SU-DHL-6 (cell line): ENCODE results near the gene ACSL4.

Source experiments
- H2AFZ ChIP-seq: fragments of 200-600 bp; sonication (generic); 2 replicates; pipeline ENCODE4 v1.6.1; 2014; ENCODE audit warnings: low read depth, mild to moderate bottlenecking, moderate library complexity, mixed read lengths, antibody characterized with exemption, low read length; ENCODE audit not compliant: severe bottlenecking
- H3F3A ChIP-seq: fragments of 200-600 bp; shearing (Covaris generic); 2 replicates; pipeline ENCODE4 v1.6.0; 2016; ENCODE audit warnings: antibody characterized with exemption, mild to moderate bottlenecking; ENCODE audit not compliant: insufficient read depth
- H3K27ac ChIP-seq: fragments of 200-600 bp; sonication (generic); 2 replicates; pipeline ENCODE4 v1.5.1; 2016; ENCODE audit warnings: low read depth, mild to moderate bottlenecking, low read length, moderate library complexity, mixed read lengths
- H3K27me3 ChIP-seq: fragments of 200-600 bp; sonication (generic), shearing (Covaris generic); 2 replicates; pipeline ENCODE4 v1.6.0; 2014; ENCODE audit warnings: mild to moderate bottlenecking, low read length
- H3K36me3 ChIP-seq: fragments of 200-600 bp; sonication (generic); 2 replicates; pipeline ENCODE4 v1.6.1; 2014; ENCODE audit warnings: mild to moderate bottlenecking, low read length, mixed read lengths
- H3K4me2 ChIP-seq: fragments of 300-600, 200-600 bp; shearing (Covaris generic), sonication (generic); 2 replicates; pipeline ENCODE4 v1.6.0; 2014; ENCODE audit warnings: low read length, low read depth, mild to moderate bottlenecking; ENCODE audit not compliant: poor library complexity, severe bottlenecking
- H3K4me3 ChIP-seq: fragments of 200-600 bp; sonication (generic); 2 replicates; pipeline ENCODE4 v1.5.1; 2014; ENCODE audit warnings: antibody characterized with exemption, low read length, mild to moderate bottlenecking, mixed read lengths; ENCODE audit not compliant: insufficient read depth, poor library complexity, severe bottlenecking
- H3K79me2 ChIP-seq: fragments of 200-600 bp; sonication (generic); 2 replicates; pipeline ENCODE4 v1.6.1; 2014; ENCODE audit warnings: mild to moderate bottlenecking, low read length, moderate library complexity; ENCODE audit not compliant: insufficient read depth
- H3K9ac ChIP-seq: fragments of 200-600 bp; sonication (generic); 2 replicates; pipeline ENCODE4 v1.7.0; 2014; ENCODE audit warnings: mild to moderate bottlenecking, low read length
- H3K9me2 ChIP-seq: fragments of 200-600 bp; sonication (generic); replicated peaks from 2 replicates; pipeline ENCODE4 v1.6.1; 2014; ENCODE audit warnings: low read length; ENCODE audit not compliant: insufficient read depth
- H3K9me3 ChIP-seq: fragments of 200-600 bp; sonication (generic); 2 replicates; pipeline ENCODE4 v1.6.1; 2014; ENCODE audit warnings: low read length, mixed read lengths; ENCODE audit not compliant: insufficient read depth
- H4K20me1 ChIP-seq: fragments of 200-600 bp; sonication (generic); 2 replicates; pipeline ENCODE4 v1.6.1; 2014; ENCODE audit warnings: low read depth, mild to moderate bottlenecking, antibody characterized with exemption, low read length, moderate library complexity, mixed read lengths
- CTCF ChIP-seq: fragments of 200-600 bp; sonication (generic); IDR thresholded peaks from one replicate; pipeline ENCODE4 v1.5.1; 2017; ENCODE audit warnings: antibody characterized with exemption, mild to moderate bottlenecking, low read length, moderate library complexity; ENCODE audit not compliant: insufficient read depth, poor library complexity, severe bottlenecking
- EZH2phosphoT487 ChIP-seq: fragments of 200-600 bp; sonication (generic), shearing (Covaris generic); conservative IDR thresholded peaks from 2 replicates; pipeline ENCODE4 v1.6.1; 2018; ENCODE audit warnings: mild to moderate bottlenecking, antibody characterized with exemption, low read length, moderate library complexity, mixed read lengths

ACSL4 gene

GRCh38 chrX:109601486-109601885 lies 131.6 kb downstream of the ACSL4 start:
- no peak overlapping the region for H2AFZ ChIP-seq
- TF ChIP-seq EZH2phosphoT487 (no peak), CTCF (no peak)
- H3F3A ChIP-seq = no peaks in the 10 kb centered on the region
- H3K27ac ChIP-seq = no peak overlapping the region
- no peaks in the 10 kb centered on the region for H3K27me3 ChIP-seq
- no peaks in the 10 kb centered on the region for H3K79me2 ChIP-seq
- no peak overlapping the region for H3K4me2 ChIP-seq
- H3K36me3 ChIP-seq = no peaks in the 10 kb centered on the region
- H3K9me2 ChIP-seq = no peaks in the 10 kb centered on the region
- H3K9me3 ChIP-seq = no peaks in the 10 kb centered on the region
- no peaks in the 10 kb centered on the region for H4K20me1 ChIP-seq
- H3K4me3 ChIP-seq = no peak overlapping the region
- no peak overlapping the region for H3K9ac ChIP-seq

DNA sequence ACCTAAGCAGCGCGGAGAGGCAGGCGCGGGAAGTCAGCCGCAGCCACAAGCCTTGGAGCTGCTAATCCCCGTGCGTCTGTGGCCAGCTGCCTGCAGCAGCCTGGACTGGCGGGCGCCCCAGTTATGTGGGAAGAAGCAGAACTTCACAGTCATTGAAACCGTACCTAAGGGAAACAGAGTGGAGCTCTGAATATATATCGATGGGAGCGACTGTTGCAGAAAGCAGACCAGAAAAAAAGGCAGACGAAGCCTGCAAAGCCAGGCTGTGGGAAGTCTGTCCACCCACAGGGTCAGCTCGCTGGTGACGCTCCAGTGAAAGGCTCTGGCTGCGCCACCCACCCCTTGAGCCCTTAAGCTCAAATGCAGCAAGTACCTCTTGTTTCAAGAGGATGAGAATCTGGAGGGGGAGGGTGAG lies 132.8 kb downstream of the ACSL4 start:
- H3K9me3 ChIP-seq = no peaks in the 10 kb centered on the region
- H3F3A ChIP-seq = no peaks in the 10 kb centered on the region
- no peak overlapping the region for H2AFZ ChIP-seq
- no peaks in the 10 kb centered on the region for H3K36me3 ChIP-seq
- no peaks in the 10 kb centered on the region for H4K20me1 ChIP-seq
- H3K9ac ChIP-seq = no peak overlapping the region
- no peak overlapping the region for H3K4me3 ChIP-seq
- no peaks in the 10 kb centered on the region for H3K79me2 ChIP-seq
- H3K9me2 ChIP-seq = no peaks in the 10 kb centered on the region
- TF ChIP-seq CTCF = no peak
- no peak for TF ChIP-seq EZH2phosphoT487
- H3K27me3 ChIP-seq = no peaks in the 10 kb centered on the region
- H3K27ac ChIP-seq = no peak overlapping the region
- H3K4me2 ChIP-seq = no peak overlapping the region

DNA sequence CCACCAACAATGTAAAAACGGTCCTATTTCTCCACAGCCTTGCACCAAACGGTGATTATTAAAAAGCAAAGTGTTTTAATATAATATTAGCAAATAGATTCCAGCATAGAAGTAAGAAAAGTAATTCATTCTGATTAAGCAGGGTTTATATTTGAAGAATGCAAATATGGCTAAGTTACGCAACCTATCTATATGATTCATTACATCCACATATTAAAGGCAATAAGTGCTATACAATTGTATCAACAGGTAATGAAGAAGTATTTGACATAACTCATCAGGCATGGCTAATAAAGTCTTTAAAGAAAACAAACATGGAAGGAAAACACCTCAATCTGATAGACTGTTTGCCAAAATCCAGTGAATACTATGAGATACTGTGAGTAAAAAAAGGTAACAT lies 137.0 kb downstream of the ACSL4 start:
- H3F3A ChIP-seq = no peaks in the 10 kb centered on the region
- TF ChIP-seq EZH2phosphoT487 = no peak
- no peak for TF ChIP-seq CTCF
- no peak overlapping the region for H3K4me3 ChIP-seq
- H3K9ac ChIP-seq = no peak overlapping the region
- H3K4me2 ChIP-seq = no peak overlapping the region
- H4K20me1 ChIP-seq = no peaks in the 10 kb centered on the region
- H3K27me3 ChIP-seq = no peaks in the 10 kb centered on the region
- H2AFZ ChIP-seq = no peak overlapping the region
- no peaks in the 10 kb centered on the region for H3K9me2 ChIP-seq
- H3K9me3 ChIP-seq = no peaks in the 10 kb centered on the region
- no peaks in the 10 kb centered on the region for H3K36me3 ChIP-seq
- H3K27ac ChIP-seq = no peak overlapping the region
- no peaks in the 10 kb centered on the region for H3K79me2 ChIP-seq
